HEK293 (cell line): ENCODE measurements around the gene RHPN2.

ENCODE experiments used
- CTCF ChIA-PET: fragments of 350-600 bp; formaldehyde crosslinking; extraction: SDS; loops from one replicate; lab custom pipeline; 2021; ENCODE audit warnings: antibody characterized with exemption; lab: Yijun Ruan, JAX
- POLR2A ChIA-PET: fragments of 300-600 bp; formaldehyde crosslinking; extraction: SDS; loops from one replicate; lab custom pipeline; 2020; ENCODE audit warnings: antibody characterized with exemption, inconsistent platforms; lab: Yijun Ruan, JAX
- H3K27ac ChIP-seq: fragments of 200-500 bp; sonication (Bioruptor generic); 2 replicates; pipeline ENCODE4 v1.5.1; 2014; ENCODE audit warnings: low read depth, low read length, control low read depth, inconsistent platforms; ENCODE audit errors: extremely low read depth
- H3K36me3 ChIP-seq, 2 experiments: fragments of 200-500 bp in 1 of 2; sonication (Bioruptor generic) in 1 of 2; 1 replicate in 1 of 2; 2 replicates in 1 of 2; pipeline ENCODE4 v1.5.1; 2014 to 2017; ENCODE audit warnings: inconsistent platforms in 2 of 2, low read length in 2 of 2; ENCODE audit not compliant: control insufficient read depth in 2 of 2, insufficient read depth in 1 of 2
- H3K4me1 ChIP-seq: fragments of 200-500 bp; sonication (Bioruptor generic); 2 replicates; pipeline ENCODE4 v1.5.1; 2014; ENCODE audit warnings: mild to moderate bottlenecking, low read length, inconsistent platforms; ENCODE audit not compliant: control insufficient read depth, insufficient read depth
- H3K4me3 ChIP-seq: 2 replicates; pipeline ENCODE4 v1.5.1; 2011; ENCODE audit warnings: low read depth, mild to moderate bottlenecking, control low read depth, low read length, moderate library complexity
- H3K9me3 ChIP-seq: fragments of 200-500 bp; sonication (Bioruptor generic); 2 replicates; pipeline ENCODE4 v1.5.1; 2014; ENCODE audit warnings: low read depth, low read length, inconsistent platforms; ENCODE audit not compliant: control insufficient read depth, insufficient read depth
- EGR2 ChIP-seq: fragments of 450-650 bp; formaldehyde crosslinking; IDR thresholded peaks from 2 replicates; pipeline ENCODE4 v1.5.1; 2016; ENCODE audit warnings: low read depth, missing biosample characterization, missing genetic modification characterization
- GLIS1 ChIP-seq: fragments of 450-650 bp; formaldehyde crosslinking; IDR thresholded peaks from 2 replicates; pipeline ENCODE4 v1.5.1; 2016; ENCODE audit warnings: missing biosample characterization, missing genetic modification characterization
- GLIS2 ChIP-seq: fragments of 450-650 bp; formaldehyde crosslinking; IDR thresholded peaks from 2 replicates; pipeline ENCODE4 v1.5.1; 2016; ENCODE audit warnings: missing biosample characterization, missing genetic modification characterization
- KLF7 ChIP-seq: fragments of 450-650 bp; formaldehyde crosslinking; IDR thresholded peaks from 2 replicates; pipeline ENCODE4 v1.5.1; 2016; ENCODE audit warnings: missing biosample characterization, missing genetic modification characterization, borderline replicate concordance
- SALL2 ChIP-seq: fragments of 450-650 bp; formaldehyde crosslinking; IDR thresholded peaks from 2 replicates; pipeline ENCODE4 v1.5.0; 2017; ENCODE audit warnings: missing biosample characterization, mild to moderate bottlenecking, missing genetic modification characterization, borderline replicate concordance
- SP3 ChIP-seq: fragments of 450-650 bp; formaldehyde crosslinking; IDR thresholded peaks from 2 replicates; pipeline ENCODE4 v1.5.1; 2016; ENCODE audit warnings: missing biosample characterization, missing genetic modification characterization
- TRIM28 ChIP-seq: IDR thresholded peaks from 2 replicates; pipeline ENCODE4 v1.6.1; 2011; ENCODE audit warnings: low read length, control low read depth, borderline replicate concordance
- YY1 ChIP-seq: fragments of 450-650 bp; formaldehyde crosslinking; IDR thresholded peaks from 2 replicates; pipeline ENCODE4 v1.5.1; 2018; ENCODE audit warnings: missing biosample characterization, missing genetic modification characterization
- ZFP37 ChIP-seq: fragments of 450-650 bp; formaldehyde crosslinking; IDR thresholded peaks from 2 replicates; pipeline ENCODE4 v1.5.1; 2016; ENCODE audit warnings: missing biosample characterization, missing genetic modification characterization
- ZFP41 ChIP-seq: fragments of 450-650 bp; formaldehyde crosslinking; IDR thresholded peaks from 2 replicates; pipeline ENCODE4 v1.5.1; 2016; ENCODE audit warnings: missing biosample characterization, missing genetic modification characterization, borderline replicate concordance
- ZIC2 ChIP-seq: fragments of 450-650 bp; formaldehyde crosslinking; IDR thresholded peaks from 2 replicates; pipeline ENCODE4 v1.5.1; 2016; ENCODE audit warnings: missing biosample characterization, missing genetic modification characterization
- ZNF19 ChIP-seq: fragments of 450-650 bp; formaldehyde crosslinking; IDR thresholded peaks from 2 replicates; pipeline ENCODE4; 2016; ENCODE audit warnings: missing biosample characterization, missing genetic modification characterization, low read depth
- ZNF2 ChIP-seq: fragments of 450-650 bp; formaldehyde crosslinking; IDR thresholded peaks from 2 replicates; pipeline ENCODE4 v1.5.1; 2016; ENCODE audit warnings: missing biosample characterization, missing genetic modification characterization
- ZNF324 ChIP-seq: fragments of 450-650 bp; formaldehyde crosslinking; IDR thresholded peaks from 2 replicates; pipeline ENCODE4 v1.5.1; 2016; ENCODE audit warnings: missing biosample characterization, missing genetic modification characterization
- ZNF391 ChIP-seq: fragments of 450-650 bp; formaldehyde crosslinking; IDR thresholded peaks from 2 replicates; pipeline ENCODE4 v1.5.1; 2016; ENCODE audit warnings: low read depth, missing biosample characterization, missing genetic modification characterization, borderline replicate concordance
- ZNF48 ChIP-seq: fragments of 450-650 bp; formaldehyde crosslinking; IDR thresholded peaks from 2 replicates; pipeline ENCODE4 v1.5.1; 2016; ENCODE audit warnings: missing biosample characterization, missing genetic modification characterization
- ZNF501 ChIP-seq: fragments of 450-650 bp; formaldehyde crosslinking; IDR thresholded peaks from 2 replicates; pipeline ENCODE4 v1.5.1; 2016; ENCODE audit warnings: missing biosample characterization, missing genetic modification characterization
- ZNF510 ChIP-seq: fragments of 450-650 bp; formaldehyde crosslinking; IDR thresholded peaks from 2 replicates; pipeline ENCODE4 v1.5.1; 2018; ENCODE audit warnings: mild to moderate bottlenecking, missing genetic modification characterization, missing biosample characterization; ENCODE audit not compliant: insufficient replicate concordance
- ZNF558 ChIP-seq: fragments of 450-650 bp; formaldehyde crosslinking; IDR thresholded peaks from 2 replicates; pipeline ENCODE4 v1.5.1; 2016; ENCODE audit warnings: missing biosample characterization, missing genetic modification characterization
- ZNF585B ChIP-seq: fragments of 450-650 bp; formaldehyde crosslinking; IDR thresholded peaks from 2 replicates; pipeline ENCODE4 v1.5.1; 2016; ENCODE audit warnings: missing biosample characterization, missing genetic modification characterization
- ZNF596 ChIP-seq: fragments of 450-650 bp; IDR thresholded peaks from 2 replicates; pipeline ENCODE4 v1.5.0; 2018; ENCODE audit warnings: missing biosample characterization, mild to moderate bottlenecking, missing genetic modification characterization, moderate library complexity
- ZNF624 ChIP-seq: fragments of 450-650 bp; formaldehyde crosslinking; IDR thresholded peaks from 2 replicates; pipeline ENCODE4 v1.5.1; 2017; ENCODE audit warnings: missing biosample characterization, missing genetic modification characterization
- ZNF664 ChIP-seq: fragments of 450-650 bp; formaldehyde crosslinking; IDR thresholded peaks from 2 replicates; pipeline ENCODE4 v1.5.1; 2016; ENCODE audit warnings: missing biosample characterization, missing genetic modification characterization
- ZNF707 ChIP-seq: fragments of 450-650 bp; formaldehyde crosslinking; IDR thresholded peaks from 2 replicates; pipeline ENCODE4 v1.5.1; 2016; ENCODE audit warnings: missing biosample characterization, missing genetic modification characterization
- ZNF830 ChIP-seq: fragments of 450-650 bp; IDR thresholded peaks from 2 replicates; pipeline ENCODE4 v1.5.0; 2018; ENCODE audit warnings: missing biosample characterization, missing genetic modification characterization, low read depth, mild to moderate bottlenecking, moderate library complexity
- TF ChIP-seq, protein P1 (sequence below): fragments of 450-650 bp; formaldehyde crosslinking; IDR thresholded peaks from 2 replicates; pipeline ENCODE4 v1.5.1; 2016; ENCODE audit warnings: missing biosample characterization, missing genetic modification characterization
- TF ChIP-seq, protein P2 (sequence below): fragments of 450-650 bp; formaldehyde crosslinking; IDR thresholded peaks from 2 replicates; pipeline ENCODE4 v1.5.1; 2017; ENCODE audit warnings: missing biosample characterization, mild to moderate bottlenecking, missing genetic modification characterization, moderate library complexity
- TF ChIP-seq, protein P3 (sequence below): fragments of 450-650 bp; formaldehyde crosslinking; IDR thresholded peaks from 2 replicates; pipeline ENCODE4 v1.5.1; 2017; ENCODE audit warnings: missing biosample characterization, missing genetic modification characterization
- TF ChIP-seq, protein P4 (sequence below): fragments of 450-650 bp; formaldehyde crosslinking; IDR thresholded peaks from 2 replicates; pipeline ENCODE4 v1.5.1; 2016; ENCODE audit warnings: missing biosample characterization, missing genetic modification characterization, borderline replicate concordance
- TF ChIP-seq, protein P5 (sequence below): fragments of 450-650 bp; formaldehyde crosslinking; optimal IDR thresholded peaks from 2 replicates; pipeline ENCODE3; 2016; ENCODE audit warnings: missing biosample characterization, mild to moderate bottlenecking, missing genetic modification characterization

Gene RHPN2

DNA sequence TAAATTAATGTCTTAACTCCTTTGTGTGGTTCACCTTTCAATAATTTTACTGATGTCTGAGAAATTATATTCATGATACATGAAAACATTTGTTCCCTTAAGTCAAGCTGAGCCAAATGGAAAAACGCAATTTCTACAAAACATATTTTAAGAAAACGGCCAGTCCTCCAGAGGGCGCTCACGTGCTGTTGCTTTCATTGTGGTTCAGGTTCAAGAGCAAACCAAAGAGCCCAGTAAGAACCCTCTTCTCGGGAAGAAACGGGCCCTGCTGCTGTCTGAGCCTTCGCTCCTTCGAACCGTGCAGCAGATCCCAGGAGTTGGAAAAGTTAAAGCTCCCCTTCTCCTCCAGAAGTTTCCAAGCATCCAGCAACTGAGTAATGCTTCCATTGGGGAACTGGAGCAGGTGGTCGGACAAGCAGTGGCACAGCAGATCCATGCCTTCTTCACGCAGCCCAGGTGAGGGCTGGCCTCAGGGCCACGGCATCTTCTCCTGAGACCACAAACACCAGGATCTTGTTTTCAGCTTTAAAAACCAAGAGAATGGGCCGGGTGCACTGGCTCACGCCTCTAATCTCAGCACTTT lies 88.4 kb downstream of the RHPN2 start (continued):
- TF ChIP-seq TRIM28 (no peak), ZNF596 (tag by site-specific recombination) (no peak), ZNF585B (tag by site-specific recombination) (no peak), ZNF510 (tag by site-specific recombination) (no peak), ZNF391 (no peak), SP3 (tag by site-specific recombination) (no peak), ZNF707 (no peak), KLF7 (no peak), SALL2 (no peak), ZFP37 (tag by site-specific recombination) (no peak), ZNF48 (no peak), ZNF558 (tag by site-specific recombination) (no peak)
- TF ChIP-seq, protein P1, sequence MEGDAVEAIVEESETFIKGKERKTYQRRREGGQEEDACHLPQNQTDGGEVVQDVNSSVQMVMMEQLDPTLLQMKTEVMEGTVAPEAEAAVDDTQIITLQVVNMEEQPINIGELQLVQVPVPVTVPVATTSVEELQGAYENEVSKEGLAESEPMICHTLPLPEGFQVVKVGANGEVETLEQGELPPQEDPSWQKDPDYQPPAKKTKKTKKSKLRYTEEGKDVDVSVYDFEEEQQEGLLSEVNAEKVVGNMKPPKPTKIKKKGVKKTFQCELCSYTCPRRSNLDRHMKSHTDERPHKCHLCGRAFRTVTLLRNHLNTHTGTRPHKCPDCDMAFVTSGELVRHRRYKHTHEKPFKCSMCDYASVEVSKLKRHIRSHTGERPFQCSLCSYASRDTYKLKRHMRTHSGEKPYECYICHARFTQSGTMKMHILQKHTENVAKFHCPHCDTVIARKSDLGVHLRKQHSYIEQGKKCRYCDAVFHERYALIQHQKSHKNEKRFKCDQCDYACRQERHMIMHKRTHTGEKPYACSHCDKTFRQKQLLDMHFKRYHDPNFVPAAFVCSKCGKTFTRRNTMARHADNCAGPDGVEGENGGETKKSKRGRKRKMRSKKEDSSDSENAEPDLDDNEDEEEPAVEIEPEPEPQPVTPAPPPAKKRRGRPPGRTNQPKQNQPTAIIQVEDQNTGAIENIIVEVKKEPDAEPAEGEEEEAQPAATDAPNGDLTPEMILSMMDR (tag by site-specific recombination): peak; percentile 88
- TF ChIP-seq, protein P2, sequence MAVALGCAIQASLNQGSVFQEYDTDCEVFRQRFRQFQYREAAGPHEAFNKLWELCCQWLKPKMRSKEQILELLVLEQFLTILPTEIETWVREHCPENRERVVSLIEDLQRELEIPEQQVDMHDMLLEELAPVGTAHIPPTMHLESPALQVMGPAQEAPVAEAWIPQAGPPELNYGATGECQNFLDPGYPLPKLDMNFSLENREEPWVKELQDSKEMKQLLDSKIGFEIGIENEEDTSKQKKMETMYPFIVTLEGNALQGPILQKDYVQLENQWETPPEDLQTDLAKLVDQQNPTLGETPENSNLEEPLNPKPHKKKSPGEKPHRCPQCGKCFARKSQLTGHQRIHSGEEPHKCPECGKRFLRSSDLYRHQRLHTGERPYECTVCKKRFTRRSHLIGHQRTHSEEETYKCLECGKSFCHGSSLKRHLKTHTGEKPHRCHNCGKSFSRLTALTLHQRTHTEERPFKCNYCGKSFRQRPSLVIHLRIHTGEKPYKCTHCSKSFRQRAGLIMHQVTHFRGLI (tag by site-specific recombination): no peak; the same call in 1 of the 2 replicates

DNA sequence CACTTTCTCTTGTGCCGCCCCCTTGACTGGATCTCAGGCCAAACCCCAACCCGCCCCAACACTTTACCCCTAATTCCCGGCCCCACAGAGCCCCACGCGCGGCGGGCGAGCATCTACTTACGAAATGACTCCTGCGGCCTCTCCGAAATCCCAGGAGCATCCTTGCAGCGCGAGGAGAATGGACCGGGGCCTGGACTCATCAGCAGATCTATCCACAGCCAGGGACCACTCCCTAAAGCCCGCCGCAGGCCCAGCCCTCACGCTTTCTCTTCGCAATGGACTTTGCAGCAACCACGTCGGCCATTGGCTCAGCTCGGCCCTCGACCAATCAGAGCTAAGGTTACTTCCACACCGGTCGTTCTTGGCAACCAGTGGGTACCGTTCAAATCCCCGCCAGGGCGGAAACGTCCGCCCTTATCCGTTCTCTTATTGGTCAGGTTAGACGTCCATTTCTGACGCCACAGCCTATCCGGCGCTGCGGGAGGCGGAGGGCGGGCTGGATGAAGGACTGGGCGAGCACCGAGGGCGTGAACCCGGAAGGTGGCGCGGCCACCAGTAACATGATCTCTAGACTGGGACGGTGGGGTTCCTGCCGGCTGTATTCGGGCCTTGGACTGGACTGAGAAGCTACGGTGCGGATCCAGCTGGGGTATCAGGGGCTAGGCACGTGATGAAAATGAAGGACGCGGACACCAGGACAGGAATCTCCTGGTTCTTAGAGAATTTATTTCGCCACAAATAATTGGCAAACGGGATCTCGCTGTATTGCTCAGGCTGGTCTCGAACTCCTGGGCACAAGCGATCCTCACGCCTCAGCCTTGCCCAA lies 92.8 kb downstream of the RHPN2 start, which contains the start of the genes CEP89 and FAAP24:
Gene CEP89, minus strand, starts transcription at position 244 of the 826 bp plus-strand sequence. Its CDS starts 84 bp downstream, at position 160.
Gene FAAP24, plus strand, starts transcription at position 528 of the 826 bp plus-strand sequence. CDS start 955 bp downstream, outside the sequence.
- Histone ChIP-seq H3K36me3 (peaks cover 36 to 50% of the 10 kb centered on the region in 2 experiments), H3K4me1 (peaks cover 14% of the 10 kb centered on the region), H3K4me3 (peak within 1 kb of the TSS; percentile 64), H3K9me3 (no peaks in the 10 kb centered on the region), H3K27ac (peak within 1 kb of the TSS; percentile 83)
- POLR2A ChIA-PET: interaction anchor here (0.6 to 2.1 kb wide), 23 partner anchors 9 to 390 kb away, joined by 3 to 14 read pairs (median 3); partner anchors contain the start of genes ANKRD27, CEBPA, GPATCH1 and NUDT19
- CTCF ChIA-PET: interaction anchor here (0.7 to 13.3 kb wide), 8 partner anchors 9 to 295 kb away, joined by 3 to 335 read pairs (median 4); no protein-coding TSS in a partner anchor
- no peak for TF ChIP-seq ZFP41 (tag by site-specific recombination)
- TF ChIP-seq ZIC2: peak; percentile 82
- no peak for TF ChIP-seq ZNF19 (tag by site-specific recombination)
- peak; percentile 7; the same call in 1 of the 2 replicates for TF ChIP-seq ZNF664 (tag by site-specific recombination)
- TF ChIP-seq ZNF510 (tag by site-specific recombination): no peak
- peak; percentile 96 for TF ChIP-seq ZNF324 (tag by site-specific recombination)
- TF ChIP-seq GLIS1 (tag by site-specific recombination): peak; percentile 86
- TF ChIP-seq, protein P3, sequence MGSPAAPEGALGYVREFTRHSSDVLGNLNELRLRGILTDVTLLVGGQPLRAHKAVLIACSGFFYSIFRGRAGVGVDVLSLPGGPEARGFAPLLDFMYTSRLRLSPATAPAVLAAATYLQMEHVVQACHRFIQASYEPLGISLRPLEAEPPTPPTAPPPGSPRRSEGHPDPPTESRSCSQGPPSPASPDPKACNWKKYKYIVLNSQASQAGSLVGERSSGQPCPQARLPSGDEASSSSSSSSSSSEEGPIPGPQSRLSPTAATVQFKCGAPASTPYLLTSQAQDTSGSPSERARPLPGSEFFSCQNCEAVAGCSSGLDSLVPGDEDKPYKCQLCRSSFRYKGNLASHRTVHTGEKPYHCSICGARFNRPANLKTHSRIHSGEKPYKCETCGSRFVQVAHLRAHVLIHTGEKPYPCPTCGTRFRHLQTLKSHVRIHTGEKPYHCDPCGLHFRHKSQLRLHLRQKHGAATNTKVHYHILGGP: 0 out of 2 replicates have a peak, but pooled peaks have one; percentile 6
- TF ChIP-seq, protein P4, sequence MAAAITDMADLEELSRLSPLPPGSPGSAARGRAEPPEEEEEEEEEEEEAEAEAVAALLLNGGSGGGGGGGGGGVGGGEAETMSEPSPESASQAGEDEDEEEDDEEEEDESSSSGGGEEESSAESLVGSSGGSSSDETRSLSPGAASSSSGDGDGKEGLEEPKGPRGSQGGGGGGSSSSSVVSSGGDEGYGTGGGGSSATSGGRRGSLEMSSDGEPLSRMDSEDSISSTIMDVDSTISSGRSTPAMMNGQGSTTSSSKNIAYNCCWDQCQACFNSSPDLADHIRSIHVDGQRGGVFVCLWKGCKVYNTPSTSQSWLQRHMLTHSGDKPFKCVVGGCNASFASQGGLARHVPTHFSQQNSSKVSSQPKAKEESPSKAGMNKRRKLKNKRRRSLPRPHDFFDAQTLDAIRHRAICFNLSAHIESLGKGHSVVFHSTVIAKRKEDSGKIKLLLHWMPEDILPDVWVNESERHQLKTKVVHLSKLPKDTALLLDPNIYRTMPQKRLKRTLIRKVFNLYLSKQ (tag by site-specific recombination): no peak
- no peak for TF ChIP-seq ZNF624
- no peak; the same call in 1 of the 2 replicates for TF ChIP-seq ZNF501
- no peak for TF ChIP-seq ZNF830 (tag by site-specific recombination)
- peak; percentile 89 for TF ChIP-seq GLIS2 (tag by site-specific recombination)
- TF ChIP-seq, protein P5, sequence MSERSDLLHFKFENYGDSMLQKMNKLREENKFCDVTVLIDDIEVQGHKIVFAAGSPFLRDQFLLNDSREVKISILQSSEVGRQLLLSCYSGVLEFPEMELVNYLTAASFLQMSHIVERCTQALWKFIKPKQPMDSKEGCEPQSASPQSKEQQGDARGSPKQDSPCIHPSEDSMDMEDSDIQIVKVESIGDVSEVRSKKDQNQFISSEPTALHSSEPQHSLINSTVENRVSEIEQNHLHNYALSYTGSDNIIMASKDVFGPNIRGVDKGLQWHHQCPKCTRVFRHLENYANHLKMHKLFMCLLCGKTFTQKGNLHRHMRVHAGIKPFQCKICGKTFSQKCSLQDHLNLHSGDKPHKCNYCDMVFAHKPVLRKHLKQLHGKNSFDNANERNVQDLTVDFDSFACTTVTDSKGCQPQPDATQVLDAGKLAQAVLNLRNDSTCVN (tag by site-specific recombination): peak; percentile 80
- peak; percentile 50 for TF ChIP-seq YY1 (tag by site-specific recombination)
- TF ChIP-seq ZNF2 (tag by site-specific recombination): peak; percentile 95
- TF ChIP-seq EGR2 (tag by site-specific recombination): peak; percentile 61
